GM12801 (cell line): ENCODE measurements around the gene NEK6.

ENCODE experiments used
- CTCF ChIP-seq: IDR thresholded peaks from one replicate; pipeline ENCODE4 v1.5.1; 2011; ENCODE audit warnings: control low read depth; ENCODE audit not compliant: insufficient read length; ENCODE audit errors: extremely low read depth

NEK6 gene

GRCh38 chr9:124346347-124347163 is 88.8 kb downstream of the NEK6 start:
- no peak for TF ChIP-seq CTCF

- TF ChIP-seq CTCF = no peak
These were observed 89.6 kb downstream of the NEK6 start for GRCh38 chr9:124347206-124347967.

GRCh38 chr9:124347968-124348358 is 90.2 kb downstream of the NEK6 start:
- no peak for TF ChIP-seq CTCF

- no peak for TF ChIP-seq CTCF
These were observed 90.6 kb downstream of the NEK6 start for GRCh38 chr9:124348363-124348762.

GRCh38 chr9:124348831-124349230 is 91.1 kb downstream of the NEK6 start:
- no peak for TF ChIP-seq CTCF

- no peak for TF ChIP-seq CTCF
These were observed 91.5 kb downstream of the NEK6 start for GRCh38 chr9:124349267-124349666.

- no peak for TF ChIP-seq CTCF
These were observed 92.1 kb downstream of the NEK6 start for GRCh38 chr9:124349675-124350493.
